Panc1 (cell line): ENCODE data around the gene MYO16. TPM values are rescaled to one million over a fixed set of nuclear protein-coding genes. Genes with fewer than 3 reads are reported as not detected.

Experiments used
- ATAC-seq: fragments of 200-7000 bp; cut with Tn5 transposase; 2 replicates; pipeline ENCODE4 v1.9.1; 2020; ENCODE audit warnings: mild to moderate bottlenecking, moderate library complexity
- BruUV-seq: library from RNA; stranded (reverse); fragments of 400-500 nt; replicated peaks from 2 replicates; lab custom pipeline; 2021; lab: Mats Ljungman, UMichigan
- CTCF ChIA-PET: fragments of 300-600 bp; sonication (Branson Sonifier 250); formaldehyde crosslinking; loops from one replicate; lab custom pipeline; 2022; ENCODE audit warnings: antibody characterized with exemption; lab: Charles Lee
- POLR2A ChIA-PET: fragments of 300-600 bp; sonication (Branson Sonifier 250); formaldehyde crosslinking; loops from one replicate; lab custom pipeline; 2022; ENCODE audit warnings: antibody characterized with exemption; lab: Charles Lee
- DNase-seq: peaks from one replicate; pipeline ENCODE4 v3.0.0-alpha.2; 2010; ENCODE audit warnings: low read depth, low spot score
- H3K27ac ChIP-seq: 2 replicates; pipeline ENCODE4 v1.5.1; 2011; ENCODE audit warnings: mild to moderate bottlenecking, low read length, inconsistent platforms
- H3K27me3 ChIP-seq: fragments of 200-500 bp; sonication (Bioruptor generic); 2 replicates; pipeline ENCODE4 v1.6.0; 2014; ENCODE audit warnings: low read length, inconsistent platforms; ENCODE audit not compliant: control insufficient read depth, insufficient read depth
- H3K36me3 ChIP-seq: fragments of 200-500 bp; sonication (Bioruptor generic); 2 replicates; pipeline ENCODE4 v1.5.1; 2014; ENCODE audit warnings: inconsistent platforms, mild to moderate bottlenecking, low read length, moderate library complexity; ENCODE audit not compliant: control insufficient read depth, insufficient read depth
- H3K4me1 ChIP-seq: 2 replicates; pipeline ENCODE4 v1.5.1; 2011; ENCODE audit warnings: inconsistent platforms, mild to moderate bottlenecking, low read length, moderate library complexity; ENCODE audit not compliant: control insufficient read depth, insufficient read depth
- H3K4me3 ChIP-seq, 2 experiments: 2 replicates each; pipeline ENCODE4 v1.5.1; 2011 to 2012; ENCODE audit warnings: low read depth in 2 of 2, low read length in 2 of 2, mild to moderate bottlenecking in 2 of 2, inconsistent platforms in 1 of 2, moderate library complexity in 1 of 2
- H3K9me3 ChIP-seq: fragments of 200-500 bp; sonication (Bioruptor generic); 2 replicates; pipeline ENCODE4 v1.5.1; 2014; ENCODE audit warnings: low read depth, mild to moderate bottlenecking, inconsistent platforms, low read length, moderate library complexity; ENCODE audit not compliant: control insufficient read depth, insufficient read depth
- CTCF ChIP-seq: fragments of 450-650 bp; IDR thresholded peaks from 2 replicates; pipeline ENCODE4 v1.5.1; 2017; ENCODE audit warnings: mild to moderate bottlenecking
- POLR2AphosphoS5 ChIP-seq: IDR thresholded peaks from 2 replicates; pipeline ENCODE4 v1.6.1; 2012; ENCODE audit warnings: mild to moderate bottlenecking, low read depth, low read length, moderate library complexity
- REST ChIP-seq, 2 experiments: IDR thresholded peaks; 2 replicates each; pipeline ENCODE4 v1.6.1; 2011 to 2012; ENCODE audit warnings: low read depth in 2 of 2, control low read depth in 1 of 2, low read length in 1 of 2, mild to moderate bottlenecking in 1 of 2, moderate library complexity in 1 of 2; ENCODE audit not compliant: insufficient read depth in 1 of 2
- SIN3A ChIP-seq: IDR thresholded peaks from 2 replicates; pipeline ENCODE4 v1.6.1; 2012; ENCODE audit warnings: low read depth, mild to moderate bottlenecking, low read length, moderate library complexity, borderline replicate concordance; ENCODE audit not compliant: insufficient read depth
- TCF7L2 ChIP-seq: IDR thresholded peaks from 2 replicates; pipeline ENCODE4 v1.6.1; 2011; ENCODE audit warnings: mild to moderate bottlenecking, low read depth, low read length, inconsistent platforms
- in situ Hi-C: cut with HindIII; loops from 2 replicates; pipeline ENCODE4 v1.10.0; 2016; ENCODE audit warnings: low sequenced_read_pairs, low pct_unique_long_range_greater_than_20kb
- intact Hi-C: fragments of 100-400 bp; cut with micrococcal nuclease; formaldehyde crosslinking; loops from one replicate; pipeline ENCODE4 v1.10.0; 2022; ENCODE audit not compliant: unreplicated experiment
- total RNA-seq: library from RNA; stranded (reverse); gene quantifications from one replicate; pipeline ENCODE4 v1.2.1, GENCODE V29; 2021; ENCODE audit not compliant: unreplicated experiment

Gene MYO16
- total RNA-seq, 1 experiment from 2014 or later, result 0.08 TPM

GRCh38 chr13:108606424-108606823 is 23.0 kb upstream of the MYO16 start:
- H3K4me1 ChIP-seq, result no peaks in the 10 kb centered on the region
- intact Hi-C loops (no loop called here), in situ Hi-C loops (no loop called here)
- DNase-seq (no peak), ATAC-seq (no peak)
- no TSS peak for BruUV-seq
- H3K36me3 ChIP-seq, result no peaks in the 10 kb centered on the region
- CTCF ChIA-PET, result no interaction called here
- H3K27me3 ChIP-seq, result no peaks in the 10 kb centered on the region
- TF ChIP-seq TCF7L2 (no peak), CTCF (no peak), POLR2AphosphoS5 (no peak), REST (IDR thresholded peaks at IDR 0.05; ENCODE audit: insufficient read depth in 1 of 2, low read depth in 2 of 2, low read length in 1 of 2) (no peak), SIN3A (no peak)
- POLR2A ChIA-PET, result no interaction called here
- no peaks in the 10 kb centered on the region for H3K9me3 ChIP-seq
- H3K27ac ChIP-seq, result no peak overlapping the region
- H3K4me3 ChIP-seq, result no peak overlapping the region

GRCh38 chr13:108609353-108609752 is 20.1 kb upstream of the MYO16 start:
- DNase-seq (no peak), ATAC-seq (no peak)
- BruUV-seq, result no TSS peak
- H3K4me1 ChIP-seq, result no peaks in the 10 kb centered on the region
- H3K9me3 ChIP-seq, result no peaks in the 10 kb centered on the region
- POLR2A ChIA-PET, result no interaction called here
- in situ Hi-C loops (no loop called here), intact Hi-C loops (loop anchor here (2.0 kb wide), 1 partner anchor 287 kb away; no protein-coding TSS in a partner anchor)
- H3K36me3 ChIP-seq, result no peaks in the 10 kb centered on the region
- H3K27me3 ChIP-seq, result no peaks in the 10 kb centered on the region
- CTCF ChIA-PET, result interaction anchor here (0.6 kb wide), 1 partner anchor 95 kb away, joined by 6 read pairs; no protein-coding TSS in a partner anchor
- TF ChIP-seq CTCF (peak; percentile 23; the same call in 1 of the 2 replicates), TCF7L2 (no peak), POLR2AphosphoS5 (no peak)
- no peak overlapping the region for H3K27ac ChIP-seq
- no peak overlapping the region for H3K4me3 ChIP-seq
